Left renal cortex interstitium (tissue), 4 donors: Measurements from ENCODE around the gene RBM42. TPM values are rescaled to one million over a fixed set of nuclear protein-coding genes. Genes with fewer than 3 reads are reported as not detected.

ENCODE experiments used
- DNase-seq, 4 donors: peaks; one replicate each; pipeline ENCODE4 v3.0.0-alpha.2; 2013; ENCODE audit warnings: low read depth in 4 of 4, low spot score in 2 of 4, missing footprints in 1 of 4
- polyA plus RNA-seq, 4 donors: library from polyadenylated mRNA; unstranded; fragments of 120-200 nt; gene quantifications; one replicate each; pipeline ENCODE4 v1.2.1, GENCODE V29; 2013; ENCODE audit not compliant: insufficient read length in 4 of 4

The RBM42 gene
- polyA plus RNA-seq, 4 donors: 57.1 to 94.4 (median 73.3) TPM

DNA sequence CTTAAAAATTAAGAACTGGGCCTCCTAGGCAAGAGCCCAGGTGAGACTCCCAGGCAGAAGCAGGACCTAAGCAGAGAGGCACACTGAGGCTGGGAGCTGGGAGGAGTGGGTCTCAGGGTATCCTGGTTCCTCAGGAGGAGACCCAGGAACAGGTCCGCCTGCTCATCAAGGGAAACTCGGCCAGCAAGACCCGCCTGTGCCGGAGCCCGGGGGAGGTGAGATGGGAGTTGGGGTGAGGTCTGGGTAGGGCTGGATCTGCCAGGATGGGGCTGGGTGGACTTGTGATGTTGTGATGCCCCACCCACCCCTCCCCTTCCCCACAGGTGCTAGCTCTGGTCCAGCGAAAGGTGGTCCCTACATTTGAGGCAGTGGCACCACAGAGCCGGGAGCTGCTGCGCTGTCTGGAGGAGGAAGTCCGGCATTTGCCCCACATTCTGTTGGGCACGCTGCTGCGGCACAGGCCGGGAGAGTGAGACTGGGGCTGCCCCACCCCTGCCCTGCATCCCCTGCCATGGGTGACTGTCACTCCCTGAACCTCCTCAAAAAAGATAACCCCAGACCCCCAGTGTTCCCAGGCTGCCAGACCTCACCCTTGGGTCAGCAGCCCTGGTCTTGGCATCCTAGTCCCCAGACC, 9.4 kb upstream of the RBM42 start:
- no peak for DNase-seq

GRCh38 chr19:35620001-35620400, 8.8 kb upstream of the RBM42 start:
- no peak for DNase-seq

DNA sequence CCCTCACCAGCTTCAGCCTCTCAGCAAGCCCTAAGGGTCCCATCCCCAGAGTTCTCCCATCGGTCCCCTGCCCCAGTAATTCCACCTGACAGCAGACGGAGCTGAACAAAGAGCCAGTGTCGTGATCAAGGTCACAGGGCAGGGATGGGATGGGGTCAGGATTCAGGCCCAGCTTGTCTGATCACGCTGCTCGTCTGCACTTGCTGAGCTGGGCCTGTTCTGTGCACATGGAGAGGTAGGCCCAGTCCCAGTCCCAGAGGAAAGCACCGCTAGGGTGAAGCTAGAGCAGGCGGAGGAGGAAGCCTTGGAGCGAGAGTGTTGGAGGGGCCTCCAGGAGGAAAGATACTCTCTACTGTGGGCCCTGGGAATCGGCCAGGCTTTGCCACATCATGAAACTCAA, 7.1 kb upstream of the RBM42 start:
- DNase-seq: no peak

DNA sequence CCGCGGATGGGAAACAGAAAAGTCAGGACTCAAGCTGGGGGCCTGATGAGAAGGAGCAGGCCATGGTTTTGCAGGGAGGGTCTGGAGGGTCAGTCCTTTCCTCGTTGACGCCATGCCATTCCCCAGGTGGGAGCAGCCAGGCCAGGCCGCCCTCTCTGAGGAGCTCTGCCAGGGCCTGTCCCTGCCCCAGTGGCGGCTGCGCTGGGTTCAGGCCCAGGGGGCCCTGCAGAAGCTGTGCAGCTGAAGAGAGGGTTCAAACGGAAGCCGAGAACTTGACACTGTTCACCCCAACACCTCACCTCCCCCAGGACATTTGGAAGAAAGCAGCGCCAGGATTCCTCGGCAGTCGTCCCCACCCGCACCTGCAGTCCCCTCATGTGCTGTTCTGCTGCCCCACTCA, 6.1 kb upstream of the RBM42 start:
- no peak for DNase-seq

DNA sequence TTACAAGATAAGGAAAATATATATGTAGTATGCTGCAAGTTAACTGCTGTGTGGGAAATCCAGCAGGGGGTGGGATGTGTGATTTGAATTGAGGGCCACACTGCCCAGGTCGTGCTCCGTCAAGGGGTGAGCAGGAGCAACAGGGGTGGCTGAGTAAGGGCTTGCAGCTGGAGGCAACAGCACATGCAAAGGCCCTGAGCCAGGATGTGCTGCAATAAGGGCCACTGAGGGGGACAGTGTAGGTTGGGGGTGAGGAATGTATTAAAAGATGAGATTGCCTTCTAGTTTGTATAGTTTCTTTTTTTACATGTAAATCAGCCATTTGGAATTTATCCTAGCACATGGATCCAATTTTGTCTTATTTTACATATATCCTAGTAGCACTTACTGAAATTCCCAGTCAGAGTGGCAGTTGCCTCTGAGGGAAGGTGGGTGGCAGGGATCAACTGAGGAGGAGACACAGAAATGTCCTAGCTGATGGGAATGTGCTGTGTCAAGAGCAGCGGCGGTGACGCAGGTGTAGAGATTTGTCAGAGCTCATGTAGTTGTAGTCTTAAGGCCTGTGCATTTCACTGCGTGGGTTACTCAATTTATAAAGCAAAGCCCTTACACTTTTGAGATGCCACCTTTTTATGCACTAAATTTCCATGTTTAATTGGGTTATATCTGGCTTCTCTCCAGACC, 5.4 kb upstream of the RBM42 start:
- DNase-seq: no peak

- no peak for DNase-seq
Observed at GRCh38 chr19:35628264-35628564, 622 bp upstream of the RBM42 start.

DNA sequence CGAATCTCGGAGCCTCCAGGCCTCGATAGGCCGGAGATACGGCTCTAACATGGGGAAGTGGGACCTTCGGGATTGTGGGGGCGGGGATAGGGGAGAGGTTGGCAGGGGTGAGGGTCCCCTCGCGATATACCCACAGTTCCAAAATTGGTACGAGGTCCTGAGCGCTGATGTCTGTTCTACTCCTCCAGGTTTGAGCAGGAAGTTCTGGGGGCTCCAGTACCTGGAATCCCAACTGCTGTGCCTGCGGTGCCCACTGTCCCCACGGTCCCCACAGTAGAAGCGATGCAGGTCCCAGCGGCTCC, 447 bp downstream of the RBM42 start:
- DNase-seq: no peak

GRCh38 chr19:35633727-35634440, 5.0 kb downstream of the RBM42 start:
- no peak for DNase-seq

GRCh38 chr19:35636651-35637050, 7.8 kb downstream of the RBM42 start:
- no peak for DNase-seq

DNA sequence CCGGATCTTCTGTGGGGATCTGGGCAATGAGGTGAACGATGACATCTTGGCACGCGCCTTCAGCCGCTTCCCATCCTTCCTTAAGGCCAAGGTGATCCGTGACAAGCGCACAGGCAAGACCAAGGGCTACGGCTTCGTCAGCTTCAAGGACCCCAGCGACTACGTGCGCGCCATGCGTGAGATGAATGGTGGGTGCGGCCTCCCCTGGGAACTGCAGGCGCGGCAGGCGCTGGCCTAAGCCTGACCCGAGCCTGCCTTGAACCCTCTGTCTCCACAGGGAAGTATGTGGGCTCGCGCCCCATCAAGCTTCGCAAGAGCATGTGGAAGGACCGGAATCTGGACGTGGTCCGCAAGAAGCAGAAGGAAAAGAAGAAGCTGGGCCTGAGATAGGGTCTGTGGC, 8.3 kb downstream of the RBM42 start:
- no peak for DNase-seq

GRCh38 chr19:35639321-35639639, 10.4 kb downstream of the RBM42 start:
- DNase-seq: no peak

GRCh38 chr19:35639863-35640262, 11.0 kb downstream of the RBM42 start:
- DNase-seq: no peak

DNA sequence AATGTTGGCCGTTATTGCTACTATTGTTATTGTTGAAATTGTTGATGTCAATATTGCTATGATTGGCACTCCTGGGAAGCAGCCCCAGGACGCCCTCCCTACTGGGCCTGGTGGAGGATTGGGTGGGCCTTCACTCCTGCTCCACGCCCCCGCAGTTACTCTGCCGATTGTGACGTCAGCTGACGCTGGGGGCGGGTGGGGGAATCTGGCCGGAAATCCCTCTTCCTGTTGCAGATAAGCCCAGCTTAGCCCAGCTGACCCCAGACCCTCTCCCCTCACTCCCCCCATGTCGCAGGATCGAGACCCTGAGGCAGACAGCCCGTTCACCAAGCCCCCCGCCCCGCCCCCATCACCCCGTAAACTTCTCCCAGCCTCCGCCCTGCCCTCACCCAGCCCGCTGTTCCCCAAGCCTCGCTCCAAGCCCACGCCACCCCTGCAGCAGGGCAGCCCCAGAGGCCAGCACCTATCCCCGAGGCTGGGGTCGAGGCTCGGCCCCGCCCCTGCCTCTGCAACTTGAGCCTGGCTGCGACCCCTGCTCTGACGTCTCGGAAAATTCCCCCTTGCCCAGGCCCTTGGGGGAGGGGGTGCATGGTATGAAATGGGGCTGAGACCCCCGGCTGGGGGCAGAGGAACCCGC, 12.8 kb downstream of the RBM42 start, which contains the start of gene ETV2:
TSS of gene ETV2 (plus strand) at position 231 of the 637 bp plus-strand sequence. CDS start 716 bp downstream, outside the sequence.
- DNase-seq: no peak

GRCh38 chr19:35642312-35642711, 13.5 kb downstream of the RBM42 start:
- DNase-seq: no peak

GRCh38 chr19:35642798-35643254, 14.0 kb downstream of the RBM42 start:
- DNase-seq: no peak

DNA sequence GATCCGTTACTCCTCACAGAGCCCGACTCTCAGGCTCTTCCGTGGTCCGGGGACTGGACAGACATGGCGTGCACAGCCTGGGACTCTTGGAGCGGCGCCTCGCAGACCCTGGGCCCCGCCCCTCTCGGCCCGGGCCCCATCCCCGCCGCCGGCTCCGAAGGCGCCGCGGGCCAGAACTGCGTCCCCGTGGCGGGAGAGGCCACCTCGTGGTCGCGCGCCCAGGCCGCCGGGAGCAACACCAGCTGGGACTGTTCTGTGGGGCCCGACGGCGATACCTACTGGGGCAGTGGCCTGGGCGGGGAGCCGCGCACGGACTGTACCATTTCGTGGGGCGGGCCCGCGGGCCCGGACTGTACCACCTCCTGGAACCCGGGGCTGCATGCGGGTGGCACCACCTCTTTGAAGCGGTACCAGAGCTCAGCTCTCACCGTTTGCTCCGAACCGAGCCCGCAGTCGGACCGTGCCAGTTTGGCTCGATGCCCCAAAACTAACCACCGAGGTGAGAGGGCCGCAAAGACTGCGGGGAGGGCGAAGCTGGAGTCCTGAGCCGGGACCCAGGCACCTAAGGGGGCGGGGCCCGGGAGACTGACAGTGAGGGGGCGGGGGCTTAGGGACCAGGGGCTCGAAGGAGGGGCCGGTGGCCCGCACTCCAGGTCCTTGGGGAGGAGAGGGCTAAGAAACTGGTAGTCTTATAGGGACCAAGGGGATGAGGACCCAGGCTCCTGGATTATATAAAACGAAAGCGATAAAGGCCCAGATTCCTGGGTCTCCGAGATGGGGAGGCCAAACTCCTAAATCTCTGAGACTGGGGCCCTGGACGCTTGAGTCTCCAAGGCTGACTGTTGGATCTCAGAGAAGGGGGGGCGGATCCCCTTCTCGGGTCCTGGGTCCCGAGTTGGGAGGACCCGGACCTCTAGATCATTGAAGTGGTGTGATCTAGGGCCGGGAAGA, 14.7 kb downstream of the RBM42 start:
- peak in 2 of 4 donors; percentile 82 to 86 for DNase-seq

DNA sequence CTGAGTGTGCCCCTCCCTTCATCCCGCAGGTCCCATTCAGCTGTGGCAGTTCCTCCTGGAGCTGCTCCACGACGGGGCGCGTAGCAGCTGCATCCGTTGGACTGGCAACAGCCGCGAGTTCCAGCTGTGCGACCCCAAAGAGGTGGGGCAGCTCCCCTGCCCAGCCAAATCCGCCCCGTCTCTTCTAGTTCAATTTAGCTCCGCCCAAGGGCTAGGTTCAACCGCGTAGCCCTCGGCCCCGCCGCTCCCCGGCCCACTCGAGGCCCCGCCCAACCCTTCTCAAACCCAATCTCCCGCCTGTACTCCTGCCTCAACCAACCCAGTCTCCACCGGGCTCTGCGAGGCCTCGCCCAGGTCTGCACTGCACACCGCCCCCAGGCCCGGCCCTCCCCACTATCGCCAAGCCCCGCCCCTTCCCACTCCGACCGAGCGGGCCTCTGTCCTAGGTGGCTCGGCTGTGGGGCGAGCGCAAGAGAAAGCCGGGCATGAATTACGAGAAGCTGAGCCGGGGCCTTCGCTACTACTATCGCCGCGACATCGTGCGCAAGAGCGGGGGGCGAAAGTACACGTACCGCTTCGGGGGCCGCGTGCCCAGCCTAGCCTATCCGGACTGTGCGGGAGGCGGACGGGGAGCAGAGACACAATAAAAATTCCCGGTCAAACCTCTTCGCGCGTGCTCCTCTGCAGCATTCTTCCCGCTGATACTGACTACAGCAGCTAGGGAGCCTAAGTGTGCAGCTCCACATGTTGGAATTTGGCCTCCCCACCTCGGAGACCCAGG, 15.6 kb downstream of the RBM42 start:
- DNase-seq: peak in 3 of 4 donors; percentile 48 to 77 (median 74)

- peak in 1 of 4 donors; percentile 24 for DNase-seq
Observed at GRCh38 chr19:35644987-35645679, 16.3 kb downstream of the RBM42 start.
